Left lobe of liver (tissue), 2 donors: ENCODE results near the gene SLC66A2. TPM values are rescaled to one million over a fixed set of nuclear protein-coding genes. Genes with fewer than 3 reads are reported as not detected.

ENCODE experiments used
- ATAC-seq: fragments of 200-7000 bp; cut with Tn5 transposase; one replicate; pipeline ENCODE4 v1.9.1; 2020; ENCODE audit warnings: mild to moderate bottlenecking, moderate library complexity
- DNase-seq: peaks from one replicate; pipeline ENCODE4 v3.0.0-alpha.2; 2020; ENCODE audit warnings: low spot score
- total RNA-seq: library from RNA; stranded (reverse); gene quantifications from one replicate; pipeline ENCODE4 v1.2.1, GENCODE V29; 2021
- donor health status: DM: no; HTN: no; CAD: no; lungs with moderate emphysema.
- donor health status: DM: no; HTN: yes; CAD: no.

The SLC66A2 gene
- total RNA-seq, 1 donor from 2014 or later = 140 TPM

- DNase-seq = no peak
- no peak for ATAC-seq
Measured at GRCh38 chr18:79952456-79952995, 1.1 kb upstream of the SLC66A2 start.

- DNase-seq (peak; percentile 52), ATAC-seq (peak; percentile 3)
Measured at GRCh38 chr18:79950515-79951341, 725 bp downstream of the SLC66A2 start.

GRCh38 chr18:79949697-79950487, 1.6 kb downstream of the SLC66A2 start:
- ATAC-seq = no peak
- DNase-seq = peak; percentile 49

GRCh38 chr18:79948719-79949411, 2.6 kb downstream of the SLC66A2 start:
- ATAC-seq = no peak
- DNase-seq = peak; percentile 50

- ATAC-seq = peak; percentile 27
- DNase-seq = peak; percentile 92
Measured at GRCh38 chr18:79947881-79948610, 3.4 kb downstream of the SLC66A2 start.

GRCh38 chr18:79947054-79947755, 4.2 kb downstream of the SLC66A2 start:
- ATAC-seq (peak; percentile 6), DNase-seq (peak; percentile 55)

- DNase-seq (peak; percentile 48), ATAC-seq (no peak)
Measured at GRCh38 chr18:79945118-79946042, 6.1 kb downstream of the SLC66A2 start.

- no peak for ATAC-seq
- no peak for DNase-seq
Measured at GRCh38 chr18:79944746-79945117, 6.7 kb downstream of the SLC66A2 start.

- ATAC-seq (peak; percentile 27), DNase-seq (peak; percentile 79)
Measured at GRCh38 chr18:79944126-79944731, 7.2 kb downstream of the SLC66A2 start.

GRCh38 chr18:79943608-79944125, 7.8 kb downstream of the SLC66A2 start:
- ATAC-seq = no peak
- no peak for DNase-seq

GRCh38 chr18:79942786-79943607, 8.5 kb downstream of the SLC66A2 start:
- DNase-seq = peak; percentile 49
- peak; percentile 3 for ATAC-seq

- no peak for ATAC-seq
- DNase-seq = peak; percentile 44
Measured at GRCh38 chr18:79942211-79942610, 9.2 kb downstream of the SLC66A2 start.

GRCh38 chr18:79941473-79942119, 9.9 kb downstream of the SLC66A2 start:
- ATAC-seq (peak; percentile 47), DNase-seq (peak; percentile 83)

- DNase-seq (peak; percentile 46), ATAC-seq (peak; percentile 0)
Measured at GRCh38 chr18:79940814-79941472, 10.5 kb downstream of the SLC66A2 start.

- peak; percentile 88 for DNase-seq
- ATAC-seq = peak; percentile 44
Measured at GRCh38 chr18:79940126-79940813, 11.2 kb downstream of the SLC66A2 start.
